HAP-1 (cell line): ENCODE results near the gene BAG2.

ENCODE experiments used
- DNase-seq, 2 experiments: peaks; one replicate each; pipeline ENCODE4 v3.0.0-alpha.2; 2016 to 2020; ENCODE audit warnings: low spot score in 2 of 2
- H3K27me3 ChIP-seq: fragments of 250-450 bp; sonication (Bioruptor Pico); 2 replicates; pipeline ENCODE4 v1.5.1; 2020; ENCODE audit warnings: low read depth, mild to moderate bottlenecking, moderate library complexity
- H3K36me3 ChIP-seq: fragments of 250-450 bp; sonication (Bioruptor Pico); replicated peaks from 2 replicates; pipeline ENCODE4 v1.5.1; 2020; ENCODE audit warnings: mild to moderate bottlenecking
- H3K4me1 ChIP-seq: fragments of 250-450 bp; sonication (Bioruptor Pico); 2 replicates; pipeline ENCODE4 v1.5.1; 2020; ENCODE audit warnings: mild to moderate bottlenecking
- H3K4me3 ChIP-seq: fragments of 250-450 bp; sonication (Bioruptor Pico); 2 replicates; pipeline ENCODE4 v1.5.1; 2020; ENCODE audit warnings: mild to moderate bottlenecking, moderate library complexity
- H3K9me3 ChIP-seq: fragments of 250-450 bp; sonication (Bioruptor Pico); 2 replicates; pipeline ENCODE4 v1.5.1; 2020; ENCODE audit warnings: mild to moderate bottlenecking, moderate library complexity
- in situ Hi-C: fragments of 300-500 bp; cut with MboI; formaldehyde crosslinking; loops from 3 replicates; pipeline ENCODE4 v1.14.3; 2020; ENCODE audit warnings: low sequenced_read_pairs, inconsistent platforms, mixed read lengths

Gene BAG2

DNA sequence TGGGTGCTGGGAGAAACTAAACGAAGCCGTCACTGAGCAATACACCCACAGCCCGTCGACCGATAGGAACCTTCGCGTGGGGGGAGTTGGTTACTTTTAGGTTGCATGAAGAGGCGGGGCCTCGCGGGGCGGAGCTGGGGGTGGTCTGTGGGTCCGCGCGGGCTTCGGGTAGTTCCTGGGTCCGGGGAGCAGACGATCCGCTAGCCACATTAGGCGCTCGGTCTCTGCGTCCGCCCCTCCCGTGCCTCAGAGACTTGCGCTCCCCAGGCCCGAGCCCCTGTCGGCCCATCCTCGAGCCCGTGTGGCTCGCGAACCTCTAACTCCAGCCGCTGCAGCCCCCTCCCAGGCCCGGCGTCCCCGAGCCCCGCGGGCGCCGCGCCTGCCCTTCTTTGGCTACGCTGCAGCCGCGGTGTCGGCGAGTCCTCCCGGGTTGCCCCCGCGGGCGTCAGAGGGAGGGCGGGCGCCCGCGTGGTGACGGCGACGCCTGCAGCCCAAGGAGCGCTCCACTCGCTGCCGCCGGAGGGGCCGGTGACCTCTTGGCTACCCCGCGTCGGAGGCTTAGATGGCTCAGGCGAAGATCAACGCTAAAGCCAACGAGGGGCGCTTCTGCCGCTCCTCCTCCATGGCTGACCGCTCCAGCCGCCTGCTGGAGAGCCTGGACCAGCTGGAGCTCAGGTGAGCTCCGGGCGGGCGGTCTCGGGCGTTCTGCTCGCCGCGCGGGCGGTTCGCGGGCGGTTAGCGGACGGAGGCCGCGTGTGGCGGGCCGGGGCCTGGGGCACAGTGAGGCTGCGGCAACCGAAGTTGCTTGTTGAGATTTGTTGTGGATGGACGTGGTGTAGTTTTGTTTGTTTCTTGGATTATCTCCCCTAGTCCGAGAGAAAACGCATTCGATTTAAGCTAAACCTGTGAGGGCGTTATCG lies at the start of gene BAG2:
Gene BAG2, plus strand, starts transcription at position 191 of the 920 bp plus-strand sequence. Its CDS starts 372 bp downstream, at position 563.
- H3K36me3 ChIP-seq = peaks cover 12% of the 10 kb centered on the region
- peak; percentile 90 to 96 for DNase-seq
- no peaks in the 10 kb centered on the region for H3K9me3 ChIP-seq
- peak within 1 kb of the TSS; percentile 61 for H3K4me3 ChIP-seq
- no peaks in the 10 kb centered on the region for H3K27me3 ChIP-seq
- in situ Hi-C loops = no loop called here
- peaks cover 7% of the 10 kb centered on the region for H3K4me1 ChIP-seq

DNA sequence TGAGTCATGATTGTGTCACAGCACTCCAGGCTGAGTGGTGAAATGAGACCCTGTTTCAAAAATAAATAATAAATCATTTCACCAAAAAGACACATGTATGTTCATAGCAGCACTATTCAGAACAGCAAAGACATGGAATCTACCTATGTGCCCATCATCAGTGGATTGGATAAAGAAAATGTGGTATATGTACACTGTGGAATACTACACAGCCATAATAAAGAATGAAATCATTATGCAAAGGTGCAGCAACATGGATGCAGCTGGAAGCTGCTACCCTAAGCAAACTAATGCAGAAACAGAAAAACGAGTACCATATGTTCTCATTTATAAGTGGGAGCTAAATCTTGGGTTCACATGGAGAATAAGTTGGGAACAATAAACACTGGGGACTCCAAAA lies 49.0 kb upstream of the BAG2 start:
- no peaks in the 10 kb centered on the region for H3K9me3 ChIP-seq
- in situ Hi-C loops = no loop called here
- DNase-seq = no peak
- no peaks in the 10 kb centered on the region for H3K36me3 ChIP-seq
- H3K27me3 ChIP-seq = no peaks in the 10 kb centered on the region
- H3K4me1 ChIP-seq = peaks cover 20% of the 10 kb centered on the region
- H3K4me3 ChIP-seq = no peak overlapping the region

DNA sequence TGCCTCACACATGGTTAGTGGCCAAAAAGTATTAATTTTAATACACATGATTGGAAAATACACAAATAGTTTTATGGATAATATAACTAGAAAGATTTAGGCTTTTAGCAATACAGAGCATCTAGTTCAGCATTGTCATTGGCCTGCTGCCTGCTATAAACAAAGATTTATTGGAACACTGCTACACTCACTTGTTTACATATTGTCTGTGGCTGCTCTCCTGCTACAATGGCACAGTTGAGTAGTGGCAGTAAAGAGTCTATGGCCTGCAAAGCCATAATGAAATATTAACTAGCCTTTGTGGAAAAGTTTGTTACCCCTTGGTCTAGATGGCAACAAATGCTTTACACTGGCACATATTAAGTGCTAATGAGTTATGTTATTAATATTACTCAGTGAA lies 44.4 kb upstream of the BAG2 start:
- Histone ChIP-seq H3K9me3 (no peaks in the 10 kb centered on the region), H3K4me3 (no peak overlapping the region), H3K4me1 (peaks cover 4% of the 10 kb centered on the region; the same call in 1 of the 2 replicates), H3K36me3 (peaks cover 10% of the 10 kb centered on the region), H3K27me3 (no peaks in the 10 kb centered on the region)
- DNase-seq = peak in 1 of 2 experiments; percentile 7
- in situ Hi-C loops = no loop called here

DNA sequence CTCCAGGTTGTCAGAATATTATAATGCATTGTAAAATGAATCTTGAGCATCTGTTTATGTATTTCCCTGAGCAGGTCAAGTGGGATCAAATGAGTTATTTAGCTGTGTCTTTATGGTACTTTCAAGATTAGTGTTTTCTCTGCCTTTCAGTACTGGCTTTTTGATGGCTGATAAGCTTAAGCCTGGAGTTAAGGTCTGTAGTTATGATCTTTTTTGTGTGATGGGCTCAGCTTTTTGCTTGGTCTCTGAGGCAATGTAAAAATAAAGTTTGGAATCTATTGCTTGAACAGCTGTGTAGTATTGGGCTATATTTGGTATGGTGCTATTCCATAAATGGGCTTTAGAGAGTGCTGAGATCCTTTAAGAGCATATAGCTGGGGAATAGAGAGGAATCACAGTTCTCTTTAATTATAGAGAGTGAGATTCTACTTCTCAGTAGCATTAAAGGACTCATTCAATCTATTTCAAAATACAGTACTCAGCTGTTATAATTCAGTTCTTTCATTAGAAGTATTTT lies 41.4 kb upstream of the BAG2 start:
- Histone ChIP-seq H3K4me3 (no peak overlapping the region), H3K36me3 (peaks cover 26% of the 10 kb centered on the region), H3K9me3 (no peaks in the 10 kb centered on the region), H3K4me1 (peaks cover 4% of the 10 kb centered on the region; the same call in 1 of the 2 replicates), H3K27me3 (no peaks in the 10 kb centered on the region)
- no peak for DNase-seq
- in situ Hi-C loops = no loop called here

DNA sequence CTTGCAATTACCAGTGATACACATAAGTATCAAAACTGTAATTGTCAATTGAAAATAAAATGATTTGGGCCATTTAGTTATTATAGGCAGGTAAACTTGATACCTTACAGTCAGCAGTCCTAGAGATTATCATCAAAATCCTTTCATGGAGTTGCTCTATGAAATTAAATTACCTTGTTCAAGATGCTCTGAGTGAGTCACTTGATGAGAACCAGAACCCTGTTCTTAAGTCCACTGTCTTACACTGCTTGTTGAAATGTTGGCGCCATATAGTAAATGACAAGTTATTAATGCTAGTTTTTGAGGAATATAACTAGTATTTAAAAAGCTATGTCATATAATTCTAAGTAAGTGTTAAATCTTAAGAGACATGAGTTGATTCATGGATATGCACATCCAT lies 37.2 kb upstream of the BAG2 start:
- Histone ChIP-seq H3K4me1 (no peaks in the 10 kb centered on the region; the same call in 1 of the 2 replicates), H3K27me3 (no peaks in the 10 kb centered on the region), H3K9me3 (no peaks in the 10 kb centered on the region), H3K36me3 (peaks cover 25% of the 10 kb centered on the region), H3K4me3 (no peak overlapping the region)
- in situ Hi-C loops = no loop called here
- DNase-seq = no peak

- Histone ChIP-seq H3K9me3 (no peaks in the 10 kb centered on the region), H3K4me3 (no peak overlapping the region), H3K4me1 (no peaks in the 10 kb centered on the region; the same call in 1 of the 2 replicates), H3K27me3 (no peaks in the 10 kb centered on the region), H3K36me3 (peaks cover 25% of the 10 kb centered on the region)
- in situ Hi-C loops = no loop called here
- DNase-seq = no peak
These were observed 36.2 kb upstream of the BAG2 start for GRCh38 chr6:57135885-57136284.

DNA sequence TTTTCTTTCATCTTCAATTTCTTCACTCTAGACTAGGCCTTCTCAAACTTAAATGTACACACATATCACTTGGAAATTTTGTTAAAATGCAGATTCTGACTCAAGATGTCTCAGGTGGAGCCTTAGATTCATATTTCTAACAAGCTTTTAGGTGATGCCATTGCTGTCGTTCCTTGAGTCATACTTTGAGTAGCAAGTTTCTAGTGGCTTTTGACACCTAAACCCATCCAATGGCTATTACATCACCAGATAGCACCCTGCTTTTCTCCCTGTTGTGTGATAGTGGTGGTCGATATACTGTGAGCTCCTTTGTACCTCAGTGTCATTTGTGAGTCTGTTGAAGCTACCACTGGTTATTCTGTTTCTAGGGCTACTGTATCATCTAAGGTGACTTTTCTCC lies 34.8 kb upstream of the BAG2 start:
- in situ Hi-C loops = no loop called here
- Histone ChIP-seq H3K9me3 (no peaks in the 10 kb centered on the region), H3K27me3 (no peaks in the 10 kb centered on the region), H3K4me3 (no peak overlapping the region), H3K36me3 (peaks cover 30% of the 10 kb centered on the region), H3K4me1 (no peaks in the 10 kb centered on the region)
- DNase-seq = no peak

DNA sequence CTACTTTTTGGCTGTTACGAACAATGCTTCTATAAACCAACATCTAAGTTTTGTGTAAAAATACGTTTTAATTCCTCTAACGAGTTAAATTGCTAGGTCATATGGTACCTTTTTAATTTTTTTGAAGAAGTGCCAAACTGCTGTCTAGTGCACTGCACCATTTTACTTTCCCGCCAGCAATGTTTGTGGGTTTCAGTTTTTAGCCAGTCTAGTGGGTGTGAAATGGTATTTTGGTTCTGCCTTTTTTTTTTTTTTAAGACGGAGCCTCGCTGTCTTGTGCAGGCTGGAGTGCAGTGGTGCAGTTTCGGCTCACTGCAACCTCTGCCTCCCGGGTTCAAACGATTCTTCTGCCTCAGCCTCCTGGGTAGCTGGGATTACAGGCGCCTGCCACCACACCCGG lies 34.1 kb upstream of the BAG2 start:
- DNase-seq = no peak
- in situ Hi-C loops = no loop called here
- H3K4me3 ChIP-seq = no peak overlapping the region
- H3K27me3 ChIP-seq = no peaks in the 10 kb centered on the region
- no peaks in the 10 kb centered on the region for H3K4me1 ChIP-seq
- no peaks in the 10 kb centered on the region for H3K9me3 ChIP-seq
- peaks cover 31% of the 10 kb centered on the region for H3K36me3 ChIP-seq

DNA sequence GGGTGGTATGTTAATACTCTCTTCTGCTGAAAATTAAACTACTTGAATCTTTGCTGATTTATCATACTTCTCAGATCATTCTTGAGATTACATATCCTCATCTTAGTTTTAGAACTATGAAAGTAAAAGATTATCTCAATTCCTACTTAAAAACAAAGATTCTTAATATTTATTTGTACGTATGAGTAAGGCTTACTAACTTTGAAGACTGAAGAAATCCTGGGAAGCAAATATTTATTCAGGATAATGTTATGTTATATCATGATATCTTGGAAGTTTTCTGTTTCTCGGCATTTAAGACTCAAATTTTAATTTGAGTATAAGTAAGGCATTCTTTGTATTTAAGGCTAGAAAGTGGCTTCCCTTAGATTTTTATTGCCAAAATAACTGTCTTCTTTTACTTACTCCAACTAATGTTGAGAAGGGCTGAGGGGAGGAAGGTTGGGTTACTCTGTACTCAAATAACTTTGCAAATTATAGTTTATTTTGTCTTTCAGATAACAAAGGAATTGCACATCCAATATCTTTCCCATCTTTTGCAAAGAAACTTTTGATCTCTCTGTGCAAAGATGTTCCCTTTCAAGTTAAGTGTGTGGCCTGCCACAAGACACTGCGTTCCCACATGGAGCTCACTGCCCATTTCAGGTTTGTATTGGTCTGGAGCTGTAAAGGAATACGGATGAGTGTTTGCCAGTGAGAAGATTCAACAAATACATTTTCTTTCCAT lies 30.5 kb upstream of the BAG2 start:
- peaks cover 20% of the 10 kb centered on the region for H3K36me3 ChIP-seq
- in situ Hi-C loops = no loop called here
- DNase-seq = no peak

GRCh38 chr6:57142178-57142525 lies 30.0 kb upstream of the BAG2 start:
- in situ Hi-C loops = no loop called here
- Histone ChIP-seq H3K27me3 (no peaks in the 10 kb centered on the region), H3K4me3 (no peak overlapping the region), H3K9me3 (no peaks in the 10 kb centered on the region), H3K36me3 (peaks cover 18% of the 10 kb centered on the region), H3K4me1 (peaks cover 4% of the 10 kb centered on the region; the same call in 1 of the 2 replicates)
- DNase-seq = no peak

More for the DNA sequence above, 30.5 kb upstream of the BAG2 start:
- no peak overlapping the region for H3K4me3 ChIP-seq
- H3K9me3 ChIP-seq = no peaks in the 10 kb centered on the region
- peaks cover 4% of the 10 kb centered on the region; the same call in 1 of the 2 replicates for H3K4me1 ChIP-seq
- H3K27me3 ChIP-seq = no peaks in the 10 kb centered on the region

- Histone ChIP-seq H3K27me3 (no peaks in the 10 kb centered on the region), H3K4me3 (no peak overlapping the region), H3K4me1 (peaks cover 4% of the 10 kb centered on the region; the same call in 1 of the 2 replicates), H3K9me3 (no peaks in the 10 kb centered on the region), H3K36me3 (peaks cover 29% of the 10 kb centered on the region)
- DNase-seq = no peak
- in situ Hi-C loops = no loop called here
These were observed 28.4 kb upstream of the BAG2 start for GRCh38 chr6:57143690-57144089.

DNA sequence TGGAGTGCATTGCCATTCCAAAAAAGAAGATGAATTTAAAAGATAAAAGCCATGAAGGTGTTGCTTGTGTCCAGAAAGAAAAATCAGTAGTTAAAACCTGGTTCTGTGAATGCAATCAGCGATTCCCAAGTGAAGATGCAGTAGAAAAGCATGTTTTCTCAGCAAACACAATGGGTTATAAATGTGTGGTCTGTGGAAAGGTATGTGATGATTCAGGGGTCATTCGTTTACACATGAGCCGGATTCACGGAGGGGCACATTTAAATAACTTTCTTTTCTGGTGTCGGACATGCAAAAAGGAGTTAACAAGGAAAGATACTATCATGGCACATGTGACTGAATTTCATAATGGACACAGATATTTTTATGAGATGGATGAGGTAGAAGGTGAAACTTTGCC lies 24.7 kb upstream of the BAG2 start:
- H3K9me3 ChIP-seq = no peaks in the 10 kb centered on the region
- DNase-seq = no peak
- H3K4me1 ChIP-seq = peaks cover 4% of the 10 kb centered on the region; the same call in 1 of the 2 replicates
- in situ Hi-C loops = no loop called here
- no peak overlapping the region for H3K4me3 ChIP-seq
- no peaks in the 10 kb centered on the region for H3K27me3 ChIP-seq
- peaks cover 40% of the 10 kb centered on the region for H3K36me3 ChIP-seq

- in situ Hi-C loops = no loop called here
- Histone ChIP-seq H3K27me3 (no peaks in the 10 kb centered on the region), H3K4me1 (peaks cover 4% of the 10 kb centered on the region; the same call in 1 of the 2 replicates), H3K36me3 (peaks cover 40% of the 10 kb centered on the region), H3K9me3 (no peaks in the 10 kb centered on the region), H3K4me3 (no peak overlapping the region)
- DNase-seq = no peak
These were observed 23.9 kb upstream of the BAG2 start for GRCh38 chr6:57147955-57148858.
